Thyroid gland (tissue), 4 donors: ENCODE data around the gene UBQLN4. TPM values are rescaled to one million over a fixed set of nuclear protein-coding genes. Genes with fewer than 3 reads are reported as not detected.
A peak's percentile ranks its signal among the peaks of the same experiment; 100 is the strongest.

ENCODE experiments used
- DNase-seq, 2 donors: peaks; one replicate each; pipeline ENCODE4 v3.0.0-alpha.2; 2019
- H3K27ac ChIP-seq, 3 donors: fragments of 200-600 bp; sonication (generic); 1 replicate in 2 of 3; 2 replicates in 1 of 3; pipeline ENCODE4 v1.5.1; 2016 to 2019; ENCODE audit warnings: mild to moderate bottlenecking in 1 of 3, moderate library complexity in 1 of 3
- H3K27me3 ChIP-seq: fragments of 200-600 bp; sonication (generic); one replicate; pipeline ENCODE4 v1.5.1; 2019
- H3K36me3 ChIP-seq, 2 donors: fragments of 200-600 bp; sonication (generic); one replicate each; pipeline ENCODE4 v1.5.1; 2016 to 2019
- H3K4me1 ChIP-seq, 2 donors: fragments of 200-600 bp; sonication (generic); one replicate each; pipeline ENCODE4 v1.5.1; 2017 to 2019
- H3K4me3 ChIP-seq, 3 donors: fragments of 200-600 bp; sonication (generic); replicated peaks in 1 of 3; 1 replicate in 2 of 3; 2 replicates in 1 of 3; pipeline ENCODE4 v1.5.1; 2016; ENCODE audit warnings: mild to moderate bottlenecking in 1 of 3
- H3K9me3 ChIP-seq: fragments of 200-600 bp; sonication (generic); one replicate; pipeline ENCODE4 v1.5.1; 2017
- POLR2A ChIP-seq, 2 donors: fragments of 450-650 bp; IDR thresholded peaks; one replicate each; pipeline ENCODE4 v1.6.1; 2017; ENCODE audit warnings: antibody characterized with exemption in 2 of 2, mild to moderate bottlenecking in 2 of 2, moderate library complexity in 1 of 2
- WGBS, 2 donors: methylation state at CpG; one replicate each; pipeline ENCODE4 v1.1.5; 2017; 5-methylcytosine and 5-hydroxymethylcytosine counted together
- intact Hi-C: fragments of 100-400 bp; cut with DNase I; formaldehyde crosslinking; loops from one replicate; pipeline ENCODE4 v1.15.1; 2023
- total RNA-seq, 4 donors: library from RNA; depleted of rRNA; stranded (reverse); fragments of >200 nt; gene quantifications; one replicate each; pipeline ENCODE4 v1.2.3, GENCODE V29; 2016
- TF ChIP-seq, protein P1 (sequence below), 6 experiments: fragments of 200-600 bp in 3 of 6; fragments of 450-650 bp in 3 of 6; sonication (generic) in 3 of 6; IDR thresholded peaks; one replicate each; pipeline ENCODE4 v1.5.1; 2016 to 2019; ENCODE audit warnings: antibody characterized with exemption in 6 of 6, mild to moderate bottlenecking in 2 of 6, inconsistent platforms in 1 of 6, moderate library complexity in 1 of 6

UBQLN4 gene
- total RNA-seq, 4 donors from 2014 or later = 10.8 to 18.8 (median 16.9) TPM

DNA sequence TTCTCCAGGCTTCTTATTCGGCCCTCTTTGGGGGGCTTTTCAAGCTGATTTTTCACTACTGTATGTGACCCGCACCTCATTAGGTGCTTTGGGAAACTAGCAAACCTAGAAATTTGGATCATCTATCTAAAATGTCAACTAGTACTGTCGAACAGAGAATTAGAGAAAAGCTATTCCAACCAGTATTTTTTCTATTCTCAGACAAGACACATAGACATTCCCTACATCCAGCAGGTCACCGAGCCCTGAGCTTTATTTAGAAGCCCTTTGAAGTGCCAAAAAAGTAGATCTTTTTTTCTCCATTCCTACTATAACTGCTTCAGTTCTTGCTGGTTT, 32.5 kb downstream of the UBQLN4 start:
- no peaks in the 10 kb centered on the region for H3K9me3 ChIP-seq
- H3K27me3 ChIP-seq = no peaks in the 10 kb centered on the region
- H3K27ac ChIP-seq = peak overlapping the region in 1 of 3 donors; percentile 82
- peaks cover 6 to 9% of the 10 kb centered on the region in 2 donors for H3K4me1 ChIP-seq
- intact Hi-C loops = no loop called here
- DNase-seq = no peak
- 8 to 13% methylated on average over 4 of the region's 4 CpGs for WGBS, 2 donors
- H3K4me3 ChIP-seq = peak overlapping the region in 2 of 3 donors; percentile 59 to 92
- H3K36me3 ChIP-seq = peaks cover 5 to 14% of the 10 kb centered on the region in 2 donors
- TF ChIP-seq POLR2A (IDR thresholded peaks at IDR 0.05) = no peak
- TF ChIP-seq, protein P1, sequence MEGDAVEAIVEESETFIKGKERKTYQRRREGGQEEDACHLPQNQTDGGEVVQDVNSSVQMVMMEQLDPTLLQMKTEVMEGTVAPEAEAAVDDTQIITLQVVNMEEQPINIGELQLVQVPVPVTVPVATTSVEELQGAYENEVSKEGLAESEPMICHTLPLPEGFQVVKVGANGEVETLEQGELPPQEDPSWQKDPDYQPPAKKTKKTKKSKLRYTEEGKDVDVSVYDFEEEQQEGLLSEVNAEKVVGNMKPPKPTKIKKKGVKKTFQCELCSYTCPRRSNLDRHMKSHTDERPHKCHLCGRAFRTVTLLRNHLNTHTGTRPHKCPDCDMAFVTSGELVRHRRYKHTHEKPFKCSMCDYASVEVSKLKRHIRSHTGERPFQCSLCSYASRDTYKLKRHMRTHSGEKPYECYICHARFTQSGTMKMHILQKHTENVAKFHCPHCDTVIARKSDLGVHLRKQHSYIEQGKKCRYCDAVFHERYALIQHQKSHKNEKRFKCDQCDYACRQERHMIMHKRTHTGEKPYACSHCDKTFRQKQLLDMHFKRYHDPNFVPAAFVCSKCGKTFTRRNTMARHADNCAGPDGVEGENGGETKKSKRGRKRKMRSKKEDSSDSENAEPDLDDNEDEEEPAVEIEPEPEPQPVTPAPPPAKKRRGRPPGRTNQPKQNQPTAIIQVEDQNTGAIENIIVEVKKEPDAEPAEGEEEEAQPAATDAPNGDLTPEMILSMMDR (IDR thresholded peaks at IDR 0.05) = no peak

DNA sequence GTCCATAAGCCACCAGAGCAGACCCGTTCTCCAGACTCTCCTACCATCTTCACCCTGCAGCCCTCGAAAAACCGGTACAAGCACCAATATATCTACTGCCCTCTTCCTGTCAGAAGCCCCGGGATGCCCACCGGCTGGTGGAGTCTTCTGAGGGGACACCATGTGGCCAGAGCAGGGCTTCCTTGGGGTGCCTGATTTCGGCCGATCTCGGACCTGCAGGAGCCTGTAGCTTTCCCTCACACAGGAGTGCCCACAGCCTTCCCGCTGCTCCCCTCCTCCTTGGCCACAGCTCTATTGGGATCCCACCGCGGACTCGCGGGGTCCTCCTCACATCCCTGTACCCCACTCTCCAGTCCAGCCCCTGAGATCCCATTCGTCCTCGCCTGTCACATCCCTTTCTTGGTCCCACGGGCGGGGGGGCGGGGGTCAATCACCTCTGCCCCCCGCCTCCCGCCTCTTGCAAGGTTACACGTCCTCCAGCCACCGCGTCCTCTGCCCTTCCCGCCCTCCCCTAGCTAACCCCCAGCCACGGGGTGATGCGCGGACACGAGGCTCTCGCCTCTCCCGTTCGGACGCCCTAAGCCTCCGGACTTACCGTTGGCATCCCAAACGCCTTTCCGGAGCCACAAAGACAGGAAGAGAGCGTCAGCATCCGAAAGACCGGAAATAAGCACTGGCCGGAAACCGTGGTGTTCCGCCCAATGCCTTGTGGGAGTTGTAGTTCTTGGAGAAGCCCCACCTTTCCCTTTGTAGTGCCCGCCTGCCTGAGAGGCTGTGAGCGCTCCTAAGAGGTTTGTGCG, 33.1 kb downstream of the UBQLN4 start, which contains the start of gene SSR2:
TSS of gene SSR2 (minus strand) at position 659 of the 800 bp plus-strand sequence. CDS start 784 bp downstream, outside the sequence.
- 0% methylated on average over 23 to 40 of the region's 45 CpGs for WGBS, 2 donors
- H3K27me3 ChIP-seq = no peaks in the 10 kb centered on the region
- H3K4me3 ChIP-seq = peak within 1 kb of the TSS; percentile 20 to 92 (median 59)
- H3K4me1 ChIP-seq = peaks cover 6 to 9% of the 10 kb centered on the region in 2 donors
- H3K36me3 ChIP-seq = peaks cover 10 to 14% of the 10 kb centered on the region in 2 donors
- TF ChIP-seq, protein P1 (IDR thresholded peaks at IDR 0.05) = no peak
- TF ChIP-seq POLR2A (IDR thresholded peaks at IDR 0.05) = peak in 1 of 2 donors; percentile 57
- DNase-seq = peak; percentile 81 to 83
- intact Hi-C loops = no loop called here
- H3K9me3 ChIP-seq = no peaks in the 10 kb centered on the region
- peak within 1 kb of the TSS; percentile 59 to 89 (median 82) for H3K27ac ChIP-seq

DNA sequence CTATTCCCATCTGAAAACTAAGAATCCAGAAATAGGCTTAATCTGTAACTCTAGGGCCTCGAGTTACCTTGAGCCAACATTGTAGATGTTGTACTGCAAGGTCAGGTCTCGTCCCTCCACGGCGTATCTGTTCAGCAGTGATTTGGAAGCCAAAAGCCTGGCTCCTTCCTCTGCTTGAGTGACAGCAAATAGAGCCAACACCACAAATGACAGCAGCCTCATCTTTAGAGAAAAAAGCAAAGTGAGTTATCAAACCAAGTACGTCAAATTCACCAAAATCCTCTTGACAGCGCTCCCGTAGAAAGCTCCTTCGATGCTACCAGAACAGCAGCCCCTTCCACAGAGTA, 33.7 kb downstream of the UBQLN4 start:
- H3K27ac ChIP-seq = peak overlapping the region in 1 of 3 donors; percentile 89

DNA sequence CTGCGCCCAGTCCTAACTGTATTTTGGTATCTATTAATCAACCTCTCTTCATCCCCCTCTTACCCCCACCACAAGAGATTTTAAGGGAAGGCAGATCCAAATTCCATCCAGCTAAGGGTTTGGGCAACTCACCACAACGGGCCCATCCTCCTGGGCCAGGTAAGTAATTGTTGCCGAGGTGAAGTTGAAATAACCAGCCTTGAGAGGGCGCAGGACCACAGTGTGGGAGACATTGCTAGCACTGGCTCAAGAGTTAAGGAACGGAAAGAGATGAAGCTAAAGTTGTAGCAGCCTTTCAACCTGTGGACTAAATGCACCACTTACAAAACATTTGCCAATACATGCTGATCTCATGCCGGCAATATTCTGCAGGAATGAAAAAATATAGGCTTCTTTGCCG, 38.8 kb downstream of the UBQLN4 start:
- DNase-seq = no peak
- no peak for TF ChIP-seq POLR2A (IDR thresholded peaks at IDR 0.05)
- TF ChIP-seq, protein P1 (IDR thresholded peaks at IDR 0.05) = no peak
- intact Hi-C loops = no loop called here
- Histone ChIP-seq H3K27me3 (no peaks in the 10 kb centered on the region), H3K9me3 (no peaks in the 10 kb centered on the region), H3K4me3 (no peak overlapping the region), H3K36me3 (peaks cover 38 to 63% of the 10 kb centered on the region in 2 donors), H3K27ac (no peak overlapping the region), H3K4me1 (peaks cover 2 to 4% of the 10 kb centered on the region in 2 donors)
- WGBS, 2 donors = 92 to 93% methylated on average over 7 of the region's 7 CpGs

More for the DNA sequence above, 33.7 kb downstream of the UBQLN4 start:
- H3K27me3 ChIP-seq = no peaks in the 10 kb centered on the region
- peak overlapping the region; percentile 20 to 92 (median 59) for H3K4me3 ChIP-seq
- H3K4me1 ChIP-seq = peaks cover 6 to 9% of the 10 kb centered on the region in 2 donors
- H3K36me3 ChIP-seq = peaks cover 11 to 16% of the 10 kb centered on the region in 2 donors
- DNase-seq = no peak
- TF ChIP-seq POLR2A (IDR thresholded peaks at IDR 0.05) = no peak
- TF ChIP-seq, protein P1 (IDR thresholded peaks at IDR 0.05) = no peak
- intact Hi-C loops = no loop called here
- no peaks in the 10 kb centered on the region for H3K9me3 ChIP-seq
- WGBS, 2 donors = 53 to 56% methylated on average over 8 of the region's 8 CpGs
